HL-60 (cell line): ENCODE measurements around the gene TBC1D20.

Experiments used
- CTCF ChIP-seq: IDR thresholded peaks from one replicate; pipeline ENCODE4 v1.5.1; 2011; ENCODE audit warnings: low read length, control low read depth, inconsistent platforms; ENCODE audit not compliant: insufficient read depth
- POLR2AphosphoS5 ChIP-seq: IDR thresholded peaks from 2 replicates; pipeline ENCODE4 v1.6.1; 2012; ENCODE audit warnings: low read depth

GRCh38 chr20:496126-496696, 33.9 kb upstream of the TBC1D20 start:
- TF ChIP-seq CTCF (no peak), POLR2AphosphoS5 (no peak)
